Occipital lobe (tissue), 2 donors: ENCODE results near the gene CMSS1. TPM values are rescaled to one million over a fixed set of nuclear protein-coding genes. Genes with fewer than 3 reads are reported as not detected.

Experiments used
- DNase-seq: peaks from one replicate; lab custom pipeline; 2025; lab: John Stamatoyannopoulos, UW
- total RNA-seq: library from RNA; depleted of rRNA; stranded (reverse); fragments of >200 nt; gene quantifications from one replicate; pipeline ENCODE4 v1.2.3, GENCODE V29; 2014

The CMSS1 gene
- 13.3 TPM for total RNA-seq

GRCh38 chr3:99817437-99818240 is at the start of gene CMSS1:
CMSS1 (plus strand) TSS chr3:99817862.
- peak; percentile 87 for DNase-seq

GRCh38 chr3:99768126-99768525 is 49.5 kb upstream of the CMSS1 start:
- DNase-seq = no peak

- no peak for DNase-seq
Measured at GRCh38 chr3:99768808-99769501, 48.7 kb upstream of the CMSS1 start.

GRCh38 chr3:99772171-99772570 is 45.5 kb upstream of the CMSS1 start:
- DNase-seq = no peak

- DNase-seq = no peak
Measured at GRCh38 chr3:99772671-99773070, 45.0 kb upstream of the CMSS1 start.

GRCh38 chr3:99774467-99774866 is 43.2 kb upstream of the CMSS1 start:
- DNase-seq = no peak

- DNase-seq = no peak
Measured at GRCh38 chr3:99776516-99777209, 41.0 kb upstream of the CMSS1 start.

GRCh38 chr3:99777210-99777549 is 40.5 kb upstream of the CMSS1 start:
- DNase-seq = no peak

GRCh38 chr3:99777708-99778107 is 40.0 kb upstream of the CMSS1 start:
- DNase-seq = no peak

- DNase-seq = no peak
Measured at GRCh38 chr3:99780749-99781148, 36.9 kb upstream of the CMSS1 start.

- DNase-seq = no peak
Measured at GRCh38 chr3:99781761-99782160, 35.9 kb upstream of the CMSS1 start.

- DNase-seq = no peak
Measured at GRCh38 chr3:99783011-99783573, 34.6 kb upstream of the CMSS1 start.

GRCh38 chr3:99789011-99789721 is 28.5 kb upstream of the CMSS1 start:
- DNase-seq = no peak

GRCh38 chr3:99794485-99794884 is 23.2 kb upstream of the CMSS1 start:
- DNase-seq = no peak

GRCh38 chr3:99795573-99795972 is 22.1 kb upstream of the CMSS1 start:
- no peak for DNase-seq

- DNase-seq = no peak
Measured at GRCh38 chr3:99799422-99799821, 18.2 kb upstream of the CMSS1 start.

GRCh38 chr3:99803297-99803696 is 14.4 kb upstream of the CMSS1 start:
- no peak for DNase-seq

- DNase-seq = no peak
Measured at GRCh38 chr3:99805160-99805559, 12.5 kb upstream of the CMSS1 start.

- DNase-seq = no peak
Measured at GRCh38 chr3:99808163-99808794, 9.4 kb upstream of the CMSS1 start.

- DNase-seq = no peak
Measured at GRCh38 chr3:99809565-99809964, 8.1 kb upstream of the CMSS1 start.

GRCh38 chr3:99810403-99810802 is 7.3 kb upstream of the CMSS1 start:
- no peak for DNase-seq
